ENCODE data around the gene ANKRD11. TPM values are rescaled to one million over a fixed set of nuclear protein-coding genes. Genes with fewer than 3 reads are reported as not detected.
A peak's percentile ranks its signal among the peaks of the same experiment; 100 is the strongest.

The ANKRD11 gene
- polyA plus RNA-seq, 3 donors, result 3.2 to 62.4 (median 5.4) TPM

DNA sequence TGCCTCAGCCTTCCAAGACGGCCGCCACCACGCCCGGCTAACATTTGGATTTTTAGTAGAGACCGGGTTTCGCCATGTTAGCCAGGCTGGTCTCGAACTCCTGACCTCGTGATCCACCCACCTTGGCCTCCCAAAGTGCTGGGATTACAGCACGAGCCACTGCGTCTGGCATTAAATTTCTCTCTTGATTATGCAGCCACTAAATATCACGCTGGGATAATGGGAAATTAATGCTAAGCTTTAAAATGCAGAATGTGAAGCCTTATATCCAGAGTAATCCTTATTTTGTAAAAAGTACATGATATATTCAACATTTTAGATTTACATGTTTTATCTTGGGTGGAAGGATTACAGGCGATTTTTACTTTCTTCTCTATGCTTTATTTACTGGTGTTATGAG is 89.2 kb downstream of the ANKRD11 start:
- Mint-ChIP-seq H3K27me3 (ENCODE audit: low read depth in 3 of 3) (no peaks in the 10 kb centered on the region), H3K27ac (peak overlapping the region in 2 of 7 donors; percentile 31 to 65), H3K9me3 (no peaks in the 10 kb centered on the region), H3K36me3 (peaks cover 9 to 46% of the 10 kb centered on the region in 2 donors), H3K4me1 (peaks cover 22% of the 10 kb centered on the region), H3K4me3 (no peak overlapping the region)
- H3K79me2 ChIP-seq (ENCODE audit: insufficient read depth, low read length), result peaks cover 94% of the 10 kb centered on the region
- H2AFZ ChIP-seq (ENCODE audit: insufficient read depth, low read depth, low read length, poor library complexity, severe bottlenecking), result no peak overlapping the region
- DNase-seq, result no peak
- intact Hi-C loops (cut with micrococcal nuclease), result no loop called here
- peaks cover 13 to 26% of the 10 kb centered on the region in 2 donors for H3K36me3 ChIP-seq (replicated peaks in 1 of 2; ENCODE audit: control insufficient read depth in 1 of 2, insufficient read depth in 2 of 2, low read length in 2 of 2)
- H3K9me3 ChIP-seq (replicated peaks in 1 of 2; ENCODE audit: control insufficient read depth in 1 of 2, insufficient read depth in 1 of 2, low read length in 2 of 2), result no peaks in the 10 kb centered on the region
- no peaks in the 10 kb centered on the region for H3K27me3 ChIP-seq (ENCODE audit: control insufficient read depth in 2 of 2, insufficient read depth in 2 of 2, low read length in 2 of 2)
- H4K20me1 ChIP-seq (ENCODE audit: insufficient read depth, low read length), result peaks cover 95% of the 10 kb centered on the region
- WGBS (ENCODE audit: insufficient coverage), result 94% methylated on average over 8 of the region's 12 CpGs
- no peak overlapping the region for H3K9ac ChIP-seq (ENCODE audit: insufficient read depth, low read length, poor library complexity, severe bottlenecking)
- H3K4me3 ChIP-seq (replicated peaks in 1 of 3; ENCODE audit: low read depth in 2 of 3, low read length in 3 of 3), result no peak overlapping the region
- no peak overlapping the region for H3K4me2 ChIP-seq (replicated peaks; ENCODE audit: extremely low read depth, low read length, poor library complexity, severe bottlenecking)
- peak overlapping the region in 1 of 2 donors; percentile 3 for H3K27ac ChIP-seq (ENCODE audit: low read depth in 1 of 2, low read length in 2 of 2)
- H3K4me1 ChIP-seq (ENCODE audit: control insufficient read depth in 1 of 2, insufficient read depth in 2 of 2, low read length in 2 of 2), result peaks cover 0 to 6% of the 10 kb centered on the region in 2 donors
- TF ChIP-seq, protein P1, sequence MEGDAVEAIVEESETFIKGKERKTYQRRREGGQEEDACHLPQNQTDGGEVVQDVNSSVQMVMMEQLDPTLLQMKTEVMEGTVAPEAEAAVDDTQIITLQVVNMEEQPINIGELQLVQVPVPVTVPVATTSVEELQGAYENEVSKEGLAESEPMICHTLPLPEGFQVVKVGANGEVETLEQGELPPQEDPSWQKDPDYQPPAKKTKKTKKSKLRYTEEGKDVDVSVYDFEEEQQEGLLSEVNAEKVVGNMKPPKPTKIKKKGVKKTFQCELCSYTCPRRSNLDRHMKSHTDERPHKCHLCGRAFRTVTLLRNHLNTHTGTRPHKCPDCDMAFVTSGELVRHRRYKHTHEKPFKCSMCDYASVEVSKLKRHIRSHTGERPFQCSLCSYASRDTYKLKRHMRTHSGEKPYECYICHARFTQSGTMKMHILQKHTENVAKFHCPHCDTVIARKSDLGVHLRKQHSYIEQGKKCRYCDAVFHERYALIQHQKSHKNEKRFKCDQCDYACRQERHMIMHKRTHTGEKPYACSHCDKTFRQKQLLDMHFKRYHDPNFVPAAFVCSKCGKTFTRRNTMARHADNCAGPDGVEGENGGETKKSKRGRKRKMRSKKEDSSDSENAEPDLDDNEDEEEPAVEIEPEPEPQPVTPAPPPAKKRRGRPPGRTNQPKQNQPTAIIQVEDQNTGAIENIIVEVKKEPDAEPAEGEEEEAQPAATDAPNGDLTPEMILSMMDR (IDR thresholded peaks at IDR 0.05), result no peak

DNA sequence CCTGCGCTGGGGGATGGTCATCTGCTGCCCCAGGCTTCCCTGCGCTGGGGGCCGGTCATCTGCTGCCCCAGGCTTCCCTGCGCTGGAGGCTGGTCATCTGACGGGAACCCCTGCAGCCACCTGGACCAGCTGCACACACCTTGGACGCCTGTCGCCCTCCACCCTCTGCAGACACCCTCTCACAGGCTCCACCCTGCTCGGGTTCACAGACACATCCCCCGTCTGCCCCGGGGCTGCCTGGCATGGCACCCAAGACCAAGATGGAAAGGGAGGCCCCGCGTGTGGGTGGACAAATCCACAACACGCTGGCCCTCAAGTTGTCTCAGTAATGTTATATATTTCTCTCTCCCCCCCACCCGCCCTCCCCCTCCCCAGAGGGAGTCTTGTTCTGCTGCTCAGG is 89.6 kb downstream of the ANKRD11 start:
- Histone ChIP-seq H3K36me3 (replicated peaks in 1 of 2; ENCODE audit: control insufficient read depth in 1 of 2, insufficient read depth in 2 of 2, low read length in 2 of 2) (peaks cover 13 to 27% of the 10 kb centered on the region in 2 donors), H3K27ac (ENCODE audit: low read depth in 1 of 2, low read length in 2 of 2) (no peak overlapping the region), H3K9ac (ENCODE audit: insufficient read depth, low read length, poor library complexity, severe bottlenecking) (no peak overlapping the region), H3K4me3 (replicated peaks in 1 of 3; ENCODE audit: low read depth in 2 of 3, low read length in 3 of 3) (no peak overlapping the region), H4K20me1 (ENCODE audit: insufficient read depth, low read length) (peaks cover 95% of the 10 kb centered on the region), H2AFZ (ENCODE audit: insufficient read depth, low read depth, low read length, poor library complexity, severe bottlenecking) (no peak overlapping the region), H3K79me2 (ENCODE audit: insufficient read depth, low read length) (peaks cover 94% of the 10 kb centered on the region), H3K9me3 (replicated peaks in 1 of 2; ENCODE audit: control insufficient read depth in 1 of 2, insufficient read depth in 1 of 2, low read length in 2 of 2) (no peaks in the 10 kb centered on the region), H3K4me1 (ENCODE audit: control insufficient read depth in 1 of 2, insufficient read depth in 2 of 2, low read length in 2 of 2) (peaks cover 0 to 6% of the 10 kb centered on the region in 2 donors), H3K4me2 (replicated peaks; ENCODE audit: extremely low read depth, low read length, poor library complexity, severe bottlenecking) (no peak overlapping the region), H3K27me3 (ENCODE audit: control insufficient read depth in 2 of 2, insufficient read depth in 2 of 2, low read length in 2 of 2) (no peaks in the 10 kb centered on the region)
- intact Hi-C loops (cut with micrococcal nuclease), result no loop called here
- H3K27me3 Mint-ChIP-seq (ENCODE audit: low read depth in 3 of 3), result no peaks in the 10 kb centered on the region
- no peak for DNase-seq
- peaks cover 21% of the 10 kb centered on the region for H3K4me1 Mint-ChIP-seq
- no peaks in the 10 kb centered on the region for H3K9me3 Mint-ChIP-seq
- no peak overlapping the region for H3K4me3 Mint-ChIP-seq
- H3K36me3 Mint-ChIP-seq, result peaks cover 10 to 45% of the 10 kb centered on the region in 2 donors
- WGBS (ENCODE audit: insufficient coverage), result 96% methylated on average over 4 of the region's 14 CpGs
- TF ChIP-seq, protein P1 (IDR thresholded peaks at IDR 0.05), result no peak
- H3K27ac Mint-ChIP-seq, result peak overlapping the region in 2 of 7 donors; percentile 16 to 37

Measured in CD14-positive monocyte (primary cell).